ENCODE data around the gene EVC2. TPM values are rescaled to one million over a fixed set of nuclear protein-coding genes. Genes with fewer than 3 reads are reported as not detected.

The EVC2 gene
- total RNA-seq, 1 donor from 2014 or later, result 16.9 TPM

GRCh38 chr4:5720980-5721379 lies 12.6 kb upstream of the EVC2 start:
- H3K9me3 Mint-ChIP-seq, result peaks cover 14% of the 10 kb centered on the region
- H3K27me3 Mint-ChIP-seq (ENCODE audit: low read depth), result no peaks in the 10 kb centered on the region

GRCh38 chr4:5720157-5720850 lies 11.9 kb upstream of the EVC2 start:
- Mint-ChIP-seq H3K36me3 (peaks cover 35% of the 10 kb centered on the region), H3K27me3 (ENCODE audit: low read depth) (no peaks in the 10 kb centered on the region), H3K9me3 (peaks cover 9% of the 10 kb centered on the region), H3K27ac (no peak overlapping the region), H3K4me1 (no peaks in the 10 kb centered on the region), H3K4me3 (no peak overlapping the region)
- no peak for DNase-seq (ENCODE audit: low spot score in 2 of 2, unreplicated experiment in 2 of 2)
- TF ChIP-seq CTCF (IDR thresholded peaks at IDR 0.05; ENCODE audit: unreplicated experiment), result no peak

More at GRCh38 chr4:5720980-5721379, 12.6 kb upstream of the EVC2 start:
- peaks cover 41% of the 10 kb centered on the region for H3K36me3 Mint-ChIP-seq
- DNase-seq (ENCODE audit: low spot score in 2 of 2, unreplicated experiment in 2 of 2), result no peak
- TF ChIP-seq CTCF (IDR thresholded peaks at IDR 0.05; ENCODE audit: unreplicated experiment), result no peak
- H3K27ac Mint-ChIP-seq, result no peak overlapping the region
- H3K4me3 Mint-ChIP-seq, result no peak overlapping the region
- H3K4me1 Mint-ChIP-seq, result no peaks in the 10 kb centered on the region

- no peaks in the 10 kb centered on the region for H3K27me3 Mint-ChIP-seq (ENCODE audit: low read depth)
- DNase-seq (ENCODE audit: low spot score in 2 of 2, unreplicated experiment in 2 of 2), result no peak
- peaks cover 34% of the 10 kb centered on the region for H3K36me3 Mint-ChIP-seq
- H3K27ac Mint-ChIP-seq, result no peak overlapping the region
- peaks cover 6% of the 10 kb centered on the region for H3K9me3 Mint-ChIP-seq
- H3K4me1 Mint-ChIP-seq, result no peaks in the 10 kb centered on the region
- H3K4me3 Mint-ChIP-seq, result no peak overlapping the region
- TF ChIP-seq CTCF (IDR thresholded peaks at IDR 0.05; ENCODE audit: unreplicated experiment), result no peak
These were observed 11.1 kb upstream of the EVC2 start for GRCh38 chr4:5719350-5720055.

- no peak for DNase-seq (ENCODE audit: low spot score in 2 of 2, unreplicated experiment in 2 of 2)
- no peak overlapping the region for H3K27ac Mint-ChIP-seq
- H3K27me3 Mint-ChIP-seq (ENCODE audit: low read depth), result no peaks in the 10 kb centered on the region
- H3K36me3 Mint-ChIP-seq, result peaks cover 32% of the 10 kb centered on the region
- no peak overlapping the region for H3K4me3 Mint-ChIP-seq
- no peaks in the 10 kb centered on the region for H3K4me1 Mint-ChIP-seq
- peaks cover 9% of the 10 kb centered on the region for H3K9me3 Mint-ChIP-seq
- TF ChIP-seq CTCF (IDR thresholded peaks at IDR 0.05; ENCODE audit: unreplicated experiment), result no peak
These were observed 10.1 kb upstream of the EVC2 start for GRCh38 chr4:5718411-5718810.

GRCh38 chr4:5717449-5718158 lies 9.2 kb upstream of the EVC2 start:
- H3K4me1 Mint-ChIP-seq, result peaks cover 1% of the 10 kb centered on the region
- H3K36me3 Mint-ChIP-seq, result peaks cover 31% of the 10 kb centered on the region

More at GRCh38 chr4:5717449-5718158, 9.2 kb upstream of the EVC2 start:
- Mint-ChIP-seq H3K27me3 (ENCODE audit: low read depth) (no peaks in the 10 kb centered on the region), H3K4me3 (no peak overlapping the region), H3K27ac (no peak overlapping the region), H3K9me3 (peaks cover 9% of the 10 kb centered on the region)
- no peak for DNase-seq (ENCODE audit: low spot score in 2 of 2, unreplicated experiment in 2 of 2)
- TF ChIP-seq CTCF (IDR thresholded peaks at IDR 0.05; ENCODE audit: unreplicated experiment), result no peak
